H1 (cell line): ENCODE results near the gene EPHA10. TPM values are rescaled to one million over a fixed set of nuclear protein-coding genes. Genes with fewer than 3 reads are reported as not detected.

Experiments
- CTCF ChIA-PET: fragments of 300-600 bp; sonication (Branson Sonifier 250); formaldehyde crosslinking; loops from one replicate; lab custom pipeline; 2021; ENCODE audit not compliant: partially characterized antibody; lab: Charles Lee
- POLR2A ChIA-PET: fragments of 300-600 bp; sonication (Branson Sonifier 250); formaldehyde crosslinking; loops from one replicate; lab custom pipeline; 2021; ENCODE audit warnings: inconsistent platforms; ENCODE audit not compliant: partially characterized antibody; lab: Charles Lee
- DNase-seq, 2 experiments: peaks; one replicate each; pipeline versions ENCODE4 v3.0.0 to v3.0.0-alpha.2; 2010 to 2022; ENCODE audit warnings: low spot score in 2 of 2, low read depth in 1 of 2, mixed read lengths in 1 of 2
- FAIRE-seq: peaks from 2 replicates; lab custom pipeline; 2011; peaks lifted over from hg19 to GRCh38; lab: Jason Lieb, UNC
- H2AFZ ChIP-seq: 2 replicates; pipeline ENCODE4 v1.8.1; 2012; ENCODE audit warnings: low read length, inconsistent platforms
- H2AK5ac ChIP-seq: 2 replicates; pipeline ENCODE4 v1.6.1; 2013; ENCODE audit warnings: low read depth, low read length
- H2BK120ac ChIP-seq: replicated peaks from 2 replicates; pipeline ENCODE3; 2013; ENCODE audit warnings: low read depth, low read length, inconsistent platforms
- H2BK12ac ChIP-seq: 2 replicates; pipeline ENCODE4 v1.6.1; 2013; ENCODE audit warnings: low read depth, low read length
- H2BK15ac ChIP-seq: 2 replicates; pipeline ENCODE4 v1.6.1; 2013; ENCODE audit warnings: low read length
- H2BK20ac ChIP-seq: 2 replicates; pipeline ENCODE4 v1.6.1; 2013; ENCODE audit warnings: low read length
- H2BK5ac ChIP-seq: 2 replicates; pipeline ENCODE4 v1.6.1; 2013; ENCODE audit warnings: low read depth, low read length
- H3K14ac ChIP-seq: 2 replicates; pipeline ENCODE4 v1.6.1; 2013; ENCODE audit warnings: inconsistent platforms; ENCODE audit not compliant: insufficient read length
- H3K18ac ChIP-seq: 2 replicates; pipeline ENCODE4 v1.6.1; 2013; ENCODE audit warnings: low read length; ENCODE audit errors: extremely low read depth
- H3K23ac ChIP-seq: 2 replicates; pipeline ENCODE4 v1.6.1; 2013; ENCODE audit warnings: inconsistent platforms; ENCODE audit not compliant: insufficient read length
- H3K23me2 ChIP-seq: 2 replicates; pipeline ENCODE4 v1.6.1; 2013; ENCODE audit warnings: low read depth, low read length
- H3K27ac ChIP-seq: 2 replicates; pipeline ENCODE4 v1.6.1; 2011; ENCODE audit warnings: low read depth, low read length, inconsistent platforms
- H3K27me3 ChIP-seq, 4 experiments: replicated peaks in 1 of 4; 1 replicate in 1 of 4; 2 replicates in 3 of 4; pipeline versions ENCODE4 v1.6.1 to v1.8.1; 2011 to 2013; ENCODE audit warnings: low read length in 3 of 4, mild to moderate bottlenecking in 3 of 4, inconsistent platforms in 2 of 4, mixed read lengths in 2 of 4, moderate library complexity in 1 of 4; ENCODE audit not compliant: control insufficient read depth in 3 of 4, insufficient read depth in 3 of 4; ENCODE audit errors: extremely low read depth in 1 of 4
- H3K36me3 ChIP-seq, 4 experiments: 2 replicates each; pipeline versions ENCODE4 v1.6.1 to v1.8.1; 2011 to 2013; ENCODE audit warnings: mild to moderate bottlenecking in 4 of 4, low read length in 3 of 4, moderate library complexity in 2 of 4, control low read depth in 1 of 4, inconsistent platforms in 1 of 4; ENCODE audit not compliant: insufficient read depth in 4 of 4, control insufficient read depth in 2 of 4
- H3K4ac ChIP-seq: replicated peaks from 2 replicates; pipeline ENCODE3; 2013; ENCODE audit warnings: low read length, low read depth, mixed read lengths, inconsistent platforms; ENCODE audit not compliant: insufficient read length
- H3K4me1 ChIP-seq, 4 experiments: replicated peaks in 1 of 4; 1 replicate in 1 of 4; 2 replicates in 3 of 4; pipeline versions ENCODE4 v1.6.1 to v1.8.1; 2011 to 2013; ENCODE audit warnings: low read length in 3 of 4, inconsistent platforms in 2 of 4, mixed read lengths in 1 of 4; ENCODE audit not compliant: insufficient read depth in 4 of 4, control insufficient read depth in 3 of 4
- H3K4me2 ChIP-seq, 2 experiments: 2 replicates each; pipeline versions ENCODE4 v1.6.1 to v1.8.1; 2011 to 2013; ENCODE audit warnings: low read depth in 2 of 2, low read length in 2 of 2, control low read depth in 1 of 2, inconsistent platforms in 1 of 2, mild to moderate bottlenecking in 1 of 2; ENCODE audit not compliant: insufficient read depth in 1 of 2
- H3K4me3 ChIP-seq, 4 experiments: fragments of 200-600, 300-600 bp in 1 of 4; sonication (generic), shearing (Covaris generic), sonication (Bioruptor Twin) in 1 of 4; 2 replicates each; pipeline versions ENCODE4 v1.5.1 to v1.8.1; 2011 to 2016; ENCODE audit warnings: low read length in 4 of 4, low read depth in 3 of 4, control low read depth in 2 of 4, inconsistent platforms in 2 of 4, mild to moderate bottlenecking in 2 of 4, mixed read lengths in 1 of 4, moderate library complexity in 1 of 4; ENCODE audit not compliant: insufficient read depth in 2 of 4; ENCODE audit errors: extremely low read depth in 1 of 4
- H3K56ac ChIP-seq: replicated peaks from 2 replicates; pipeline ENCODE3; 2013; ENCODE audit warnings: low read depth, mild to moderate bottlenecking, mixed read lengths, low read length, inconsistent platforms; ENCODE audit not compliant: insufficient read length
- H3K79me1 ChIP-seq: 2 replicates; pipeline ENCODE4 v1.6.1; 2013; ENCODE audit warnings: low read depth, low read length, control low read depth
- H3K79me2 ChIP-seq, 2 experiments: 2 replicates each; pipeline versions ENCODE4 v1.6.1 to v1.8.1; 2012 to 2013; ENCODE audit warnings: low read length in 2 of 2, mild to moderate bottlenecking in 2 of 2, inconsistent platforms in 1 of 2; ENCODE audit not compliant: insufficient read depth in 2 of 2, control insufficient read depth in 1 of 2
- H3K9ac ChIP-seq, 4 experiments: replicated peaks in 1 of 4; 1 replicate in 1 of 4; 2 replicates in 3 of 4; pipeline versions ENCODE4 v1.6.1 to v1.8.1; 2011 to 2013; ENCODE audit warnings: low read depth in 3 of 4, low read length in 3 of 4, control low read depth in 2 of 4, mild to moderate bottlenecking in 2 of 4, moderate library complexity in 2 of 4, inconsistent platforms in 1 of 4; ENCODE audit errors: extremely low read depth in 1 of 4
- H3K9me3 ChIP-seq, 2 experiments: 2 replicates each; pipeline versions ENCODE4 v1.6.1 to v1.8.1; 2012 to 2013; ENCODE audit warnings: mild to moderate bottlenecking in 2 of 2, moderate library complexity in 2 of 2, control low read depth in 1 of 2, inconsistent platforms in 1 of 2, low read depth in 1 of 2, low read length in 1 of 2, mixed read lengths in 1 of 2; ENCODE audit not compliant: insufficient read depth in 2 of 2
- H4K20me1 ChIP-seq, 2 experiments: replicated peaks in 1 of 2; 2 replicates each; pipeline versions ENCODE3 to v1.8.1; 2011 to 2013; ENCODE audit warnings: inconsistent platforms in 2 of 2, low read length in 2 of 2, mild to moderate bottlenecking in 1 of 2; ENCODE audit not compliant: insufficient read depth in 2 of 2, control insufficient read depth in 1 of 2
- H4K5ac ChIP-seq: 2 replicates; pipeline ENCODE4 v1.6.1; 2013; ENCODE audit warnings: low read length, low read depth, mixed read lengths, inconsistent platforms; ENCODE audit not compliant: insufficient read length
- H4K8ac ChIP-seq: 2 replicates; pipeline ENCODE4 v1.8.0; 2013; ENCODE audit warnings: mild to moderate bottlenecking, moderate library complexity, low read length, inconsistent platforms; ENCODE audit not compliant: insufficient read depth; ENCODE audit errors: extremely low read depth
- H4K91ac ChIP-seq: replicated peaks from 2 replicates; pipeline ENCODE3; 2013; ENCODE audit warnings: low read length, mixed read lengths, inconsistent platforms; ENCODE audit not compliant: insufficient read length
- ATF2 ChIP-seq: IDR thresholded peaks from 2 replicates; pipeline ENCODE4 v1.6.1; 2012; ENCODE audit warnings: low read length, inconsistent platforms
- CTCF ChIP-seq, 3 experiments: IDR thresholded peaks; 1 replicate in 2 of 3; 2 replicates in 1 of 3; pipeline versions ENCODE4 v1.5.1 to v1.6.1; 2011; ENCODE audit warnings: low read length in 3 of 3, mild to moderate bottlenecking in 3 of 3, inconsistent platforms in 2 of 3, low read depth in 1 of 3, moderate library complexity in 1 of 3; ENCODE audit not compliant: insufficient read depth in 1 of 3; ENCODE audit errors: control extremely low read depth in 1 of 3
- GABPA ChIP-seq: IDR thresholded peaks from 2 replicates; pipeline ENCODE4 v1.6.1; 2011; ENCODE audit warnings: mild to moderate bottlenecking, low read length, moderate library complexity, borderline replicate concordance; ENCODE audit not compliant: insufficient read depth
- HDAC2 ChIP-seq, 2 experiments: fragments of 300-600 bp in 1 of 2; sonication (generic) in 1 of 2; IDR thresholded peaks; 2 replicates each; pipeline ENCODE4 v1.6.1; 2011 to 2012; ENCODE audit warnings: low read depth in 2 of 2, low read length in 2 of 2, mild to moderate bottlenecking in 2 of 2, moderate library complexity in 2 of 2, borderline replicate concordance in 1 of 2, inconsistent platforms in 1 of 2
- JUN ChIP-seq: IDR thresholded peaks from 2 replicates; pipeline ENCODE4 v1.6.1; 2011; ENCODE audit warnings: low read depth, mild to moderate bottlenecking, improper control_type of control experiment, low read length
- KDM4A ChIP-seq: IDR thresholded peaks from one replicate; pipeline ENCODE4 v1.7.1; 2012; ENCODE audit warnings: low read depth, mild to moderate bottlenecking, moderate library complexity, low read length, inconsistent platforms; ENCODE audit not compliant: severe bottlenecking
- POLR2A ChIP-seq, 2 experiments: IDR thresholded peaks; 1 replicate in 1 of 2; 2 replicates in 1 of 2; pipeline ENCODE4 v1.6.1; 2011; ENCODE audit warnings: low read depth in 2 of 2, low read length in 2 of 2, mild to moderate bottlenecking in 2 of 2; ENCODE audit errors: control extremely low read depth in 1 of 2
- RXRA ChIP-seq: IDR thresholded peaks from 2 replicates; pipeline ENCODE4 v1.6.1; 2011; ENCODE audit warnings: low read depth, mild to moderate bottlenecking, low read length, moderate library complexity; ENCODE audit not compliant: insufficient read depth
- SIRT6 ChIP-seq: IDR thresholded peaks from one replicate; pipeline ENCODE4 v1.7.1; 2012; ENCODE audit warnings: low read length, inconsistent platforms
- TAF1 ChIP-seq: IDR thresholded peaks from 2 replicates; pipeline ENCODE4 v1.6.1; 2011; ENCODE audit warnings: mild to moderate bottlenecking, low read depth, low read length
- WGBS, 2 experiments: shearing (Covaris generic) in 1 of 2; methylation state at CpG; one replicate each; pipeline versions ENCODE4 v1.1.6 to v1.1.7; 2013 to 2015; ENCODE audit warnings: low lambda C conversion rate in 2 of 2, mixed read lengths in 2 of 2, inconsistent platforms in 1 of 2, low coverage in 1 of 2, missing lambda C conversion rate in 1 of 2; ENCODE audit not compliant: insufficient replicate concordance in 2 of 2, insufficient coverage in 1 of 2, insufficient read length in 1 of 2; ENCODE audit errors: extremely low coverage in 1 of 2, missing lambda C conversion rate in 1 of 2; 5-methylcytosine and 5-hydroxymethylcytosine counted together
- polyA plus RNA-seq, 7 experiments: library from polyadenylated mRNA; depleted of rRNA in 3 of 7; stranded (reverse) in 5 of 7; unstranded in 2 of 7; fragments of >200 nt in 5 of 7; fragments of 200-250 nt in 2 of 7; gene quantifications; 1 replicate in 5 of 7; 2 replicates in 1 of 7; 4 replicates in 1 of 7; pipeline versions ENCODE4 v1.2.1 to v1.2.3, GENCODE V29; 2011 to 2013; ENCODE audit warnings: missing spikeins in 2 of 7, mixed read lengths in 2 of 7
- total RNA-seq: library from RNA; stranded (reverse); fragmentation: NEBNext Ultra II Directional; extraction: Animal tissue kit (Norgen Biotek cat#: 25700); gene quantifications from 2 replicates; pipeline ENCODE4 v1.2.1, GENCODE V29; 2021

The EPHA10 gene
- total and polyA plus RNA-seq, 2 of the 8 experiments (the other 6 are each of a cell fraction or from before 2014, with no cell fraction given) = 0.54 to 1.0 TPM

- Histone ChIP-seq H3K27me3 (no peaks in the 10 kb centered on the region), H3K9ac (no peak overlapping the region), H3K18ac (no peak overlapping the region), H3K79me2 (no peaks in the 10 kb centered on the region), H3K23me2 (no peaks in the 10 kb centered on the region), H3K4ac (no peak overlapping the region), H4K20me1 (no peaks in the 10 kb centered on the region), H3K79me1 (no peaks in the 10 kb centered on the region), H2BK120ac (no peak overlapping the region), H2BK12ac (no peak overlapping the region), H3K23ac (no peak overlapping the region), H4K8ac (no peak overlapping the region), H3K4me1 (peaks cover 0 to 5% (median 2%) of the 10 kb centered on the region in 4 experiments; a peak in 4 of 7 replicates), H3K56ac (no peak overlapping the region), H3K4me2 (peak overlapping the region in 1 of 2 experiments; percentile 7; a peak in 1 of 4 replicates), H3K36me3 (peaks cover 0 to 8% (median 2%) of the 10 kb centered on the region in 4 experiments; a peak in 2 of 8 replicates), H2AFZ (0 out of 2 replicates have a peak overlapping the region, but pooled peaks have one; percentile 38), H3K9me3 (no peaks in the 10 kb centered on the region), H4K91ac (no peak overlapping the region), H2BK5ac (no peak overlapping the region), H2AK5ac (no peak overlapping the region), H3K27ac (no peak overlapping the region), H3K4me3 (no peak overlapping the region), H4K5ac (no peak overlapping the region), H3K14ac (no peak overlapping the region), H2BK20ac (no peak overlapping the region), H2BK15ac (no peak overlapping the region)
- DNase-seq = no peak
- WGBS, 2 experiments = 75% methylated on average over 4 of the region's 4 CpGs; no CpG with 5 or more reads in 1 of the 2 experiments
- POLR2A ChIA-PET = interaction anchor here (1.1 to 1.3 kb wide), 2 partner anchors 10 to 12 kb away, joined by 3 to 4 read pairs; no protein-coding TSS in a partner anchor
- FAIRE-seq = no peak
- CTCF ChIA-PET = interaction anchor here (1.4 to 20.8 kb wide), 4 partner anchors 11 to 115 kb away, joined by 3 to 400 read pairs (median 11); no protein-coding TSS in a partner anchor
- TF ChIP-seq POLR2A (IDR thresholded peaks at IDR 0.05; ENCODE audit: control extremely low read depth in 1 of 2, low read depth in 2 of 2, low read length in 2 of 2) (no peak), RXRA (no peak), JUN (no peak), TAF1 (no peak), SIRT6 (no peak), KDM4A (no peak), GABPA (no peak), CTCF (IDR thresholded peaks at IDR 0.05; ENCODE audit: control extremely low read depth in 1 of 3, insufficient read depth in 1 of 3, low read depth in 1 of 3, low read length in 3 of 3) (no peak), HDAC2 (IDR thresholded peaks at IDR 0.05; ENCODE audit: borderline replicate concordance in 1 of 2, low read depth in 2 of 2, low read length in 2 of 2) (no peak), ATF2 (no peak)
Observed at GRCh38 chr1:37677143-37677439, 87.8 kb downstream of the EPHA10 start.
